ENCODE results near the gene SMIM1.

Gene SMIM1

DNA sequence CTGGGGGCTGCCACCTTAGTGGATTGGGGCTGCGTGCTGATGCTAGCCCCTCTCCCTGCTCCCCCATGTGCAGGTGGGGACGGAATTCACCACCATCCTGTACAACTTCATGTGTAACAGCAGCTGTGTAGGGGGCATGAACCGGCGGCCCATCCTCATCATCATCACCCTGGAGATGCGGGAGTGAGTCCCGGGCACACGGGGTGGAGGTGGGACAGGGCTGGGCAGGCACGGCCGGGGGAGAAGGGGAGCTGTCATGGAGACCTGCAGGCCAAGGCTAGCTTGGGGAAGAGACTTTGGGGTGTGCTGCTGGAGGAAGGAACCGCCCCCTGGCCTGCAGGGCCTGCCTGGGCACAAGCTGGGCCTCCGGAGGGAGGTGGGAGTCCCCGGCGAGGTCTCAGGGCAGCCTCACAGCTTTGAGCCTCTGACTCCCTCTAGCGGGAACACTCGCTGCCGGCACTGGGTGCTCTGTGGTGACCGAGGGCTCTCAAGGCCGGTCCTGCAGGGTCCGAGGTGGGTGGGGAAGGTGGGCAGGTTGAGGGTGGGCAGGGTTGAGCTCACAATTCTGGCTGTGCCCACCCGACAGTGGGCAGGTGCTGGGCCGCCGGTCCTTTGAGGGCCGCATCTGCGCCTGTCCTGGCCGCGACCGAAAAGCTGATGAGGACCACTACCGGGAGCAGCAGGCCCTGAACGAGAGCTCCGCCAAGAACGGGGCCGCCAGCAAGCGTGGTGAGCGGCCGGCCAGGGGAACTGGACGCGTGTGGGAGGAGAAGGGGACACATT is 45.3 kb upstream of the SMIM1 start:
- H3K4me3 ChIP-seq (ENCODE audit: low read depth, low read length): no peak overlapping the region
- H3K36me3 ChIP-seq (ENCODE audit: control insufficient read depth, insufficient read depth, low read length): no peaks in the 10 kb centered on the region
- no peaks in the 10 kb centered on the region for H3K27me3 ChIP-seq (ENCODE audit: control insufficient read depth, insufficient read depth, low read length)
- no peak overlapping the region for H2AFZ ChIP-seq
- no peak overlapping the region for H3K9ac ChIP-seq
- no peak overlapping the region for H3K27ac ChIP-seq
- no peaks in the 10 kb centered on the region for H3K9me3 ChIP-seq (ENCODE audit: control insufficient read depth, low read length)
- no peak overlapping the region for H3K4me2 ChIP-seq (ENCODE audit: low read length)
- no peaks in the 10 kb centered on the region for H3K4me1 ChIP-seq
- no peaks in the 10 kb centered on the region for H3K79me2 ChIP-seq
- TF ChIP-seq, protein P1, sequence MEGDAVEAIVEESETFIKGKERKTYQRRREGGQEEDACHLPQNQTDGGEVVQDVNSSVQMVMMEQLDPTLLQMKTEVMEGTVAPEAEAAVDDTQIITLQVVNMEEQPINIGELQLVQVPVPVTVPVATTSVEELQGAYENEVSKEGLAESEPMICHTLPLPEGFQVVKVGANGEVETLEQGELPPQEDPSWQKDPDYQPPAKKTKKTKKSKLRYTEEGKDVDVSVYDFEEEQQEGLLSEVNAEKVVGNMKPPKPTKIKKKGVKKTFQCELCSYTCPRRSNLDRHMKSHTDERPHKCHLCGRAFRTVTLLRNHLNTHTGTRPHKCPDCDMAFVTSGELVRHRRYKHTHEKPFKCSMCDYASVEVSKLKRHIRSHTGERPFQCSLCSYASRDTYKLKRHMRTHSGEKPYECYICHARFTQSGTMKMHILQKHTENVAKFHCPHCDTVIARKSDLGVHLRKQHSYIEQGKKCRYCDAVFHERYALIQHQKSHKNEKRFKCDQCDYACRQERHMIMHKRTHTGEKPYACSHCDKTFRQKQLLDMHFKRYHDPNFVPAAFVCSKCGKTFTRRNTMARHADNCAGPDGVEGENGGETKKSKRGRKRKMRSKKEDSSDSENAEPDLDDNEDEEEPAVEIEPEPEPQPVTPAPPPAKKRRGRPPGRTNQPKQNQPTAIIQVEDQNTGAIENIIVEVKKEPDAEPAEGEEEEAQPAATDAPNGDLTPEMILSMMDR (IDR thresholded peaks at IDR 0.05): no peak

DNA sequence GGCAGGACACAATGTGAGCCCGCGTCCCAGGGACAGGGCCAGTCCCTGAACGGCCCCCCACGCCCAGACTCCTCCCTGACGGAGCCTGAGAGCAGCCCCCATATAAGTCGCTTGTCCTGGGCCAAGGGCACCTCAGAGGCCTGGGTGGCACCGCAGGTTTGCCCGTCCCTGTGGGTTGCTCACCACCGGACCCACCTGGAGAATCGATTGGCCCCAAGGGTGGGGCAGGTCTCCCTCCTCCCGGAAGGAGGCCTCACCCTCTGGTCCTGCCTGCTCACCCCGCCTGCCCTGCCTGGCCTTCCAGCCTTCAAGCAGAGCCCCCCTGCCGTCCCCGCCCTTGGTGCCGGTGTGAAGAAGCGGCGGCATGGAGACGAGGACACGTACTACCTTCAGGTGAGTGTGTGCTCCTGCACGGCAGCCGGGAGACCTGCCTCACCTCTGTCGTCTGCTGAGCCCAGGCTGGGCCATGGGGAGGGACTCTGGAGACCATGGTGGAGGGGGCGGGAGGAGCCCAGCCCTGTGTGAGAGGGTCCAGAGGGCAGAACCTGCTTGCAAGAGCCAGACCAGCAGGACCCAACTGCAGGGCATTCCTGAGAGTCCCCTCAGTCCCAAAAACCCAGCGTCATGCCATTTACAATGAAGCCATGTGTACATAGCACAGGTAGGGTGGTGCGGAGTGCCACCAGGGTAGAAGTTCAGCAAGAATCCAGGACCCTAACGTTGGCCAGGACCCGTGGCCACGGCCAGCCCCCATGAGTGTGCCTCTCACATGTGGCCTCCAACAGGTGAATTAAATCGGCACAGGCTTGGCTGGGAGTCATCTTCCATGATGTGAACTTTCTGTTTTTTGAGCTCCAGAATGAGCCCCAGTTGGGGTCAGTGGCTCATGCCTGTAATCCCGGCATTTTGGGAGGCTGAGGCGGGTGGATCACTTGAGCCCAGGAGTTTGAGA is 44.4 kb upstream of the SMIM1 start:
- no peaks in the 10 kb centered on the region for H3K79me2 ChIP-seq
- no peaks in the 10 kb centered on the region for H3K4me1 ChIP-seq
- no peak overlapping the region for H3K4me3 ChIP-seq (ENCODE audit: low read depth, low read length)
- no peak overlapping the region for H3K9ac ChIP-seq
- H3K36me3 ChIP-seq (ENCODE audit: control insufficient read depth, insufficient read depth, low read length): no peaks in the 10 kb centered on the region
- no peaks in the 10 kb centered on the region for H3K27me3 ChIP-seq (ENCODE audit: control insufficient read depth, insufficient read depth, low read length)
- no peak overlapping the region for H2AFZ ChIP-seq
- H3K27ac ChIP-seq: no peak overlapping the region
- no peak overlapping the region for H3K4me2 ChIP-seq (ENCODE audit: low read length)
- H3K9me3 ChIP-seq (ENCODE audit: control insufficient read depth, low read length): no peaks in the 10 kb centered on the region
- TF ChIP-seq, protein P1 (IDR thresholded peaks at IDR 0.05): no peak

DNA sequence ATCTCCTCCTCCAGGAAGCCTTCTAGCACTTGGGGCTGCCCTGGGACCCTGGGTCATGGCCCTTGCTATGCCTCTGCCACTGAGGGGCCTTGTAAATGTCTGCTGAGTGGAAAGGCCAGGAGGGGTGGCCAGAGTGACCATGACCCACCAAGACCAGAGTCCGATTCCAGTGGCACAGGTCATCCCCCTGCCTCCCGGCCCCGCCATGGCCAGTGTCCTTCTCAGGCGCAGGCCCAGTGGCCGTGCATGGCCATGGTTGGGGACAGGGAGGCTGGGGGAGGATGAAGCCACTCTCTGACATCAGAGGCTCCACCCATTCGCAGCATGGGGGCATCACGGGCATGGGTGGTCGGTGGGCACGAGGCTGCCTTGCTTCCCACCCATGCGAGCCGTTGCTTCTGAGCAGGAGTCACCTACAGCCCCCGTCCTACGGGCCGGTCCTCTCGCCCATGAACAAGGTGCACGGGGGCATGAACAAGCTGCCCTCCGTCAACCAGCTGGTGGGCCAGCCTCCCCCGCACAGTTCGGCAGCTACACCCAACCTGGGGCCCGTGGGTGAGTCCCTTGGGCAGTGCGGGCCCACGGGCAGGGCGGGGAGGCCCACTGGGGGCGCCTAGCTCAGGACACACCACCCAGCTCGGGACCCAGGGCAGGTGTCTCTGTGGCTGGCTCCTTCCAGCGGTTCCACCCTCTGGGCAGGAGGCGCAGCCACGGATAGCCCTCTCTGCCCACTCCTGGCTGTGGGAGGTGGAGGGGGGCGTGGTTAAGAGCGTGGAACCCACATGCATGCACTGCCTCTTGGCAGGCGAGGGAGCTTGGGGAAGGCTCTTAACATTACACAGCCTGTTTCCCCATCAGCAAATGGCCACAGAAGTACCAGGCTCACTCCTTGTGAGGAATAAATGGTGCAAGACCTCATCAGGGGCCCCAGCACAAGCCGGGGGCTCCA is 42.7 kb upstream of the SMIM1 start:
- Histone ChIP-seq H3K4me2 (ENCODE audit: low read length) (no peak overlapping the region), H2AFZ (no peak overlapping the region), H3K9ac (no peak overlapping the region), H3K4me1 (no peaks in the 10 kb centered on the region), H3K4me3 (ENCODE audit: low read depth, low read length) (no peak overlapping the region), H3K36me3 (ENCODE audit: control insufficient read depth, insufficient read depth, low read length) (no peaks in the 10 kb centered on the region), H3K27me3 (ENCODE audit: control insufficient read depth, insufficient read depth, low read length) (no peaks in the 10 kb centered on the region), H3K9me3 (ENCODE audit: control insufficient read depth, low read length) (no peaks in the 10 kb centered on the region), H3K27ac (no peak overlapping the region), H3K79me2 (no peaks in the 10 kb centered on the region)
- TF ChIP-seq, protein P1 (IDR thresholded peaks at IDR 0.05): no peak

DNA sequence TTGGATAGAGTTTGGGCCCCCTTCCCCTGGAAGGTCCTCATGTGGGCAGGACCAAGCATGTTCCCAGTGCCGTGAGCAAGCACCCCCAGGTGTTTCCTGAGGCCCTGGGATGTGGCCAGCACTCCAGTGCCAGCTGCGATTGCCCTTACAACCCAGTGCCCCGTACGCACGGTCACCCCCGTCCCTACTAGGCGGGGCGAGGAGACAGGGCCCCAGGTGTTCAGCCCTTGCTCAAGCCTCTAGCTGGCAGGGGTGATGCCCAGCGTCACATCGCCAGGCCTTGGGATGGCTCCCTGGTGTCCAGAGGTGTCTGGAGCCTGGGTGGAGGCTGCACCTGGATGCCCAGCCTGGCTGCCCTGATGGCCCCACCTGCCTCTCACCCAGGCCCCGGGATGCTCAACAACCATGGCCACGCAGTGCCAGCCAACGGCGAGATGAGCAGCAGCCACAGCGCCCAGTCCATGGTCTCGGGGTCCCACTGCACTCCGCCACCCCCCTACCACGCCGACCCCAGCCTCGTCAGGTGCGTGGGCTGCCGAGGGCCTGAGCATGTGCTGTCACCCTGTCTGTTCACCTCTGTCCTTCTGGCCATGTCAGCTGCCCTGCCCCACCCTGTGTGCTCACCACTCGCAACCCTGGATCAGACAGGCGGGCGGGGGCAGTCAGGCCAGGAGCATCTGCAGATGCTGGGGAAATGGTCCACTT is 41.9 kb upstream of the SMIM1 start:
- no peaks in the 10 kb centered on the region for H3K9me3 ChIP-seq (ENCODE audit: control insufficient read depth, low read length)
- no peaks in the 10 kb centered on the region for H3K27me3 ChIP-seq (ENCODE audit: control insufficient read depth, insufficient read depth, low read length)
- H3K4me1 ChIP-seq: no peaks in the 10 kb centered on the region
- H3K4me2 ChIP-seq (ENCODE audit: low read length): no peak overlapping the region
- H2AFZ ChIP-seq: no peak overlapping the region
- TF ChIP-seq, protein P1 (IDR thresholded peaks at IDR 0.05): no peak
- no peak overlapping the region for H3K4me3 ChIP-seq (ENCODE audit: low read depth, low read length)
- H3K79me2 ChIP-seq: no peaks in the 10 kb centered on the region
- H3K36me3 ChIP-seq (ENCODE audit: control insufficient read depth, insufficient read depth, low read length): no peaks in the 10 kb centered on the region
- no peak overlapping the region for H3K27ac ChIP-seq
- H3K9ac ChIP-seq: no peak overlapping the region
